Suprapubic skin (tissue), 4 donors: ENCODE measurements around the gene ATP5F1C. TPM values are rescaled to one million over a fixed set of nuclear protein-coding genes. Genes with fewer than 3 reads are reported as not detected.

Experiments used
- DNase-seq, 2 donors: peaks; one replicate each; pipeline ENCODE4 v3.0.0-alpha.2; 2019; ENCODE audit warnings: low spot score in 2 of 2
- H3K27ac ChIP-seq: fragments of 200-600 bp; sonication (generic); one replicate; pipeline ENCODE4 v1.5.1; 2019
- H3K27me3 ChIP-seq: fragments of 200-600 bp; sonication (generic); one replicate; pipeline ENCODE4 v1.5.1; 2019
- H3K36me3 ChIP-seq: fragments of 200-600 bp; sonication (generic); one replicate; pipeline ENCODE4 v1.5.1; 2019
- H3K4me1 ChIP-seq: fragments of 200-600 bp; sonication (generic); one replicate; pipeline ENCODE4 v1.5.1; 2019
- H3K4me3 ChIP-seq: fragments of 200-600 bp; sonication (generic); one replicate; pipeline ENCODE4 v1.5.1; 2019; ENCODE audit warnings: mild to moderate bottlenecking
- H3K9me3 ChIP-seq: fragments of 200-600 bp; sonication (generic); one replicate; pipeline ENCODE4 v1.5.1; 2019
- EP300 ChIP-seq: sonication (generic); formaldehyde crosslinking; IDR thresholded peaks from one replicate; pipeline ENCODE4 v1.6.1; 2017; ENCODE audit warnings: antibody characterized with exemption
- POLR2A ChIP-seq, 2 donors: fragments of 450-650 bp; IDR thresholded peaks; one replicate each; pipeline ENCODE4 v1.6.1; 2017; ENCODE audit warnings: antibody characterized with exemption in 2 of 2, mild to moderate bottlenecking in 2 of 2, moderate library complexity in 2 of 2
- POLR2AphosphoS5 ChIP-seq, 3 donors: sonication (generic); formaldehyde crosslinking; IDR thresholded peaks; one replicate each; pipeline ENCODE4 v1.6.1; 2017; ENCODE audit warnings: antibody characterized with exemption in 3 of 3
- WGBS: methylation state at CpG from one replicate; pipeline ENCODE4 v1.1.5; 2018; 5-methylcytosine and 5-hydroxymethylcytosine counted together
- total RNA-seq, 4 donors: library from RNA; depleted of rRNA; stranded (reverse); fragments of >200 nt; gene quantifications; one replicate each; pipeline ENCODE4 v1.1.0, GENCODE V29; 2016
- TF ChIP-seq, protein P1 (sequence below), 2 donors: fragments of 200-600 bp in 1 of 2; fragments of 450-650 bp in 1 of 2; sonication (generic) in 1 of 2; IDR thresholded peaks; one replicate each; pipeline ENCODE4 v1.5.1; 2016 to 2019; ENCODE audit warnings: antibody characterized with exemption in 2 of 2, mild to moderate bottlenecking in 1 of 2, moderate library complexity in 1 of 2

ATP5F1C gene
- total RNA-seq, 4 donors from 2014 or later, result 188 to 226 (median 205) TPM

- H3K27me3 ChIP-seq, result no peaks in the 10 kb centered on the region
- no peaks in the 10 kb centered on the region for H3K9me3 ChIP-seq
- H3K27ac ChIP-seq, result no peak overlapping the region
- 91% methylated on average over 4 of the region's 4 CpGs for WGBS
- peaks cover 40% of the 10 kb centered on the region for H3K36me3 ChIP-seq
- TF ChIP-seq EP300 (no peak), POLR2AphosphoS5 (IDR thresholded peaks at IDR 0.05) (no peak), POLR2A (IDR thresholded peaks at IDR 0.05) (no peak)
- TF ChIP-seq, protein P1, sequence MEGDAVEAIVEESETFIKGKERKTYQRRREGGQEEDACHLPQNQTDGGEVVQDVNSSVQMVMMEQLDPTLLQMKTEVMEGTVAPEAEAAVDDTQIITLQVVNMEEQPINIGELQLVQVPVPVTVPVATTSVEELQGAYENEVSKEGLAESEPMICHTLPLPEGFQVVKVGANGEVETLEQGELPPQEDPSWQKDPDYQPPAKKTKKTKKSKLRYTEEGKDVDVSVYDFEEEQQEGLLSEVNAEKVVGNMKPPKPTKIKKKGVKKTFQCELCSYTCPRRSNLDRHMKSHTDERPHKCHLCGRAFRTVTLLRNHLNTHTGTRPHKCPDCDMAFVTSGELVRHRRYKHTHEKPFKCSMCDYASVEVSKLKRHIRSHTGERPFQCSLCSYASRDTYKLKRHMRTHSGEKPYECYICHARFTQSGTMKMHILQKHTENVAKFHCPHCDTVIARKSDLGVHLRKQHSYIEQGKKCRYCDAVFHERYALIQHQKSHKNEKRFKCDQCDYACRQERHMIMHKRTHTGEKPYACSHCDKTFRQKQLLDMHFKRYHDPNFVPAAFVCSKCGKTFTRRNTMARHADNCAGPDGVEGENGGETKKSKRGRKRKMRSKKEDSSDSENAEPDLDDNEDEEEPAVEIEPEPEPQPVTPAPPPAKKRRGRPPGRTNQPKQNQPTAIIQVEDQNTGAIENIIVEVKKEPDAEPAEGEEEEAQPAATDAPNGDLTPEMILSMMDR (IDR thresholded peaks at IDR 0.05), result no peak
- DNase-seq, result no peak
- no peaks in the 10 kb centered on the region for H3K4me1 ChIP-seq
- no peak overlapping the region for H3K4me3 ChIP-seq
Measured at GRCh38 chr10:7826971-7827370, 39.0 kb downstream of the ATP5F1C start.

- no peaks in the 10 kb centered on the region for H3K9me3 ChIP-seq
- H3K27ac ChIP-seq, result no peak overlapping the region
- no peak overlapping the region for H3K4me3 ChIP-seq
- 93% methylated on average over 10 of the region's 10 CpGs for WGBS
- peaks cover 35% of the 10 kb centered on the region for H3K36me3 ChIP-seq
- no peaks in the 10 kb centered on the region for H3K4me1 ChIP-seq
- DNase-seq, result no peak
- TF ChIP-seq POLR2A (IDR thresholded peaks at IDR 0.05), result no peak
- TF ChIP-seq, protein P1 (IDR thresholded peaks at IDR 0.05), result no peak
- TF ChIP-seq EP300, result no peak
- TF ChIP-seq POLR2AphosphoS5 (IDR thresholded peaks at IDR 0.05), result no peak
- no peaks in the 10 kb centered on the region for H3K27me3 ChIP-seq
Measured at GRCh38 chr10:7829289-7829834, 41.4 kb downstream of the ATP5F1C start.

DNA sequence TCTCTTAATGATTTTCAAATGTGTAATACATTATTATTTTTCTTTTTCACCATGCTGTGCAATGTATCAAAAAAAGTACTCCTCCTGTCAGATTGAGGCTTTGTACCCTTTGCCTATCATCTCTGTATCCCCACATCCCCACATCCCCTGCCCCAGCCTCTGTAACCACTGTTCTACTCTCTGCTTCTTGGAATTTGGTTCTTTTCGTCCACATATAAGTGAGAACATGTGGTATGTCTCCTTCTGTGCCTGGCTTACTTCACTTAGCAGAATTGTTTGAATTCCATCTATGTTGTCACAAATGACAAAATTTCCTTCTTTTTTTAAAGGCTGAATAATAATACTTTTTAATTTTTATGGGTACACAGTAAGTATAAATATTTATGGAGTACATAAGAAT, 44.1 kb downstream of the ATP5F1C start:
- no peaks in the 10 kb centered on the region for H3K9me3 ChIP-seq
- no peaks in the 10 kb centered on the region for H3K4me1 ChIP-seq
- H3K27ac ChIP-seq, result no peak overlapping the region
- H3K36me3 ChIP-seq, result peaks cover 12% of the 10 kb centered on the region
- 84% methylated on average over 1 of the region's 1 CpG for WGBS
- no peak for DNase-seq
- TF ChIP-seq, protein P1 (IDR thresholded peaks at IDR 0.05), result no peak
- no peak for TF ChIP-seq POLR2AphosphoS5 (IDR thresholded peaks at IDR 0.05)
- TF ChIP-seq EP300, result no peak
- TF ChIP-seq POLR2A (IDR thresholded peaks at IDR 0.05), result no peak
- H3K4me3 ChIP-seq, result no peak overlapping the region
- H3K27me3 ChIP-seq, result no peaks in the 10 kb centered on the region

- Histone ChIP-seq H3K4me3 (no peak overlapping the region), H3K9me3 (no peaks in the 10 kb centered on the region), H3K4me1 (no peaks in the 10 kb centered on the region), H3K27ac (no peak overlapping the region), H3K36me3 (peaks cover 4% of the 10 kb centered on the region), H3K27me3 (no peaks in the 10 kb centered on the region)
- TF ChIP-seq POLR2AphosphoS5 (IDR thresholded peaks at IDR 0.05), result no peak
- TF ChIP-seq EP300, result no peak
- TF ChIP-seq, protein P1 (IDR thresholded peaks at IDR 0.05), result no peak
- TF ChIP-seq POLR2A (IDR thresholded peaks at IDR 0.05), result no peak
- no peak for DNase-seq
Measured at GRCh38 chr10:7833210-7833609, 45.2 kb downstream of the ATP5F1C start.

- Histone ChIP-seq H3K4me1 (no peaks in the 10 kb centered on the region), H3K4me3 (no peak overlapping the region), H3K27ac (no peak overlapping the region), H3K27me3 (no peaks in the 10 kb centered on the region), H3K9me3 (no peaks in the 10 kb centered on the region), H3K36me3 (peaks cover 3% of the 10 kb centered on the region)
- DNase-seq, result no peak
- WGBS, result 88% methylated on average over 3 of the region's 3 CpGs
- no peak for TF ChIP-seq POLR2A (IDR thresholded peaks at IDR 0.05)
- TF ChIP-seq EP300, result no peak
- TF ChIP-seq, protein P1 (IDR thresholded peaks at IDR 0.05), result no peak
- TF ChIP-seq POLR2AphosphoS5 (IDR thresholded peaks at IDR 0.05), result no peak
Measured at GRCh38 chr10:7834262-7834661, 46.3 kb downstream of the ATP5F1C start.
